SK-N-SH treated with all-trans-retinoic acid at 6 μM for 48 hours (cell line): ENCODE results near the gene ZMIZ1.

Source experiments
- ATAC-seq: fragments of 200-7000 bp; cut with Tn5 transposase; 3 replicates; pipeline ENCODE4 v1.9.1; 2020; ENCODE audit warnings: mild to moderate bottlenecking, moderate library complexity
- ARNTL ChIP-seq: fragments of 450-650 bp; formaldehyde crosslinking; IDR thresholded peaks from 2 replicates; pipeline ENCODE4 v1.5.0; 2020; ENCODE audit warnings: low read depth, mild to moderate bottlenecking, moderate library complexity, borderline replicate concordance
- BACH2 ChIP-seq: fragments of 250-450 bp; sonication (Bioruptor Pico); IDR thresholded peaks from 2 replicates; pipeline ENCODE4 v1.9.0; 2021; ENCODE audit warnings: mild to moderate bottlenecking, borderline replicate concordance
- CSDC2 ChIP-seq: fragments of 250-450 bp; sonication (Bioruptor Pico); IDR thresholded peaks from 2 replicates; pipeline ENCODE4 v1.5.0; 2020; ENCODE audit warnings: mild to moderate bottlenecking, moderate library complexity
- ESRRG ChIP-seq: fragments of 250-450 bp; sonication (Bioruptor Pico); IDR thresholded peaks from 2 replicates; pipeline ENCODE4 v1.6.1; 2021; ENCODE audit warnings: mild to moderate bottlenecking
- ISL1 ChIP-seq: fragments of 250-450 bp; sonication (Bioruptor Pico); IDR thresholded peaks from 2 replicates; pipeline ENCODE4 v2.1.2; 2022; ENCODE audit warnings: mild to moderate bottlenecking, moderate library complexity
- OSR1 ChIP-seq: fragments of 250-450 bp; sonication (Bioruptor Pico); IDR thresholded peaks from 2 replicates; pipeline ENCODE4 v1.8.0; 2022; ENCODE audit warnings: moderate library complexity, mild to moderate bottlenecking, inconsistent platforms
- PPARA ChIP-seq: fragments of 250-450 bp; sonication (Bioruptor Pico); IDR thresholded peaks from 2 replicates; pipeline ENCODE4 v1.5.0; 2020; ENCODE audit warnings: mild to moderate bottlenecking, borderline replicate concordance
- RARB ChIP-seq: fragments of 250-450 bp; sonication (Bioruptor Pico); IDR thresholded peaks from 2 replicates; pipeline ENCODE4 v1.8.0; 2021; ENCODE audit warnings: mild to moderate bottlenecking, moderate library complexity
- SNAI2 ChIP-seq: fragments of 250-450 bp; sonication (Bioruptor Pico); IDR thresholded peaks from 2 replicates; pipeline ENCODE4 v1.5.0; 2020; ENCODE audit warnings: mild to moderate bottlenecking, moderate library complexity
- TCF4 ChIP-seq: fragments of 250-450 bp; sonication (Bioruptor Pico); IDR thresholded peaks from 2 replicates; pipeline ENCODE4 v1.8.0; 2021; ENCODE audit warnings: mild to moderate bottlenecking, moderate library complexity, borderline replicate concordance
- TOX ChIP-seq: fragments of 250-450 bp; sonication (Bioruptor Pico); IDR thresholded peaks from 2 replicates; pipeline ENCODE4 v1.8.0; 2021; ENCODE audit warnings: mild to moderate bottlenecking, moderate library complexity, borderline replicate concordance
- ZC3H10 ChIP-seq: fragments of 250-450 bp; sonication (Bioruptor Pico); IDR thresholded peaks from 2 replicates; pipeline ENCODE4 v1.5.1; 2021; ENCODE audit warnings: mild to moderate bottlenecking, moderate library complexity
- ZFP30 ChIP-seq: fragments of 450-650 bp; formaldehyde crosslinking; IDR thresholded peaks from 2 replicates; pipeline ENCODE4 v1.5.0; 2022; ENCODE audit warnings: mild to moderate bottlenecking, moderate library complexity
- ZNF565 ChIP-seq: fragments of 450-650 bp; formaldehyde crosslinking; conservative IDR thresholded peaks from 2 replicates; pipeline ENCODE4 v1.5.0; 2020; ENCODE audit warnings: low read depth, mild to moderate bottlenecking, moderate library complexity
- ZNF70 ChIP-seq: fragments of 450-650 bp; formaldehyde crosslinking; IDR thresholded peaks from 2 replicates; pipeline ENCODE4 v1.5.0; 2020; ENCODE audit warnings: mild to moderate bottlenecking, moderate library complexity
- ZNF8 ChIP-seq: fragments of 450-650 bp; formaldehyde crosslinking; IDR thresholded peaks from 2 replicates; pipeline ENCODE4 v1.5.0; 2020; ENCODE audit warnings: mild to moderate bottlenecking, moderate library complexity
- TF ChIP-seq, protein P1 (sequence below): fragments of 250-450 bp; sonication (Bioruptor Pico); IDR thresholded peaks from 2 replicates; pipeline ENCODE4 v1.5.1; 2021; ENCODE audit warnings: mild to moderate bottlenecking, moderate library complexity
- TF ChIP-seq, protein P2 (sequence below): fragments of 250-450 bp; sonication (Bioruptor Pico); IDR thresholded peaks from 2 replicates; pipeline ENCODE4 v1.8.0; 2020; ENCODE audit warnings: mild to moderate bottlenecking, moderate library complexity, borderline replicate concordance
- TF ChIP-seq, protein P3 (sequence below): fragments of 250-450 bp; sonication (Bioruptor Pico); IDR thresholded peaks from 2 replicates; pipeline ENCODE4 v1.5.0; 2020; ENCODE audit warnings: mild to moderate bottlenecking, moderate library complexity
- TF ChIP-seq, protein P4 (sequence below): fragments of 250-450 bp; sonication (Bioruptor Pico); IDR thresholded peaks from 2 replicates; pipeline ENCODE4 v1.5.1; 2020; ENCODE audit warnings: low read depth, mild to moderate bottlenecking, moderate library complexity
- TF ChIP-seq, protein P5 (sequence below): fragments of 250-450 bp; sonication (Bioruptor Pico); IDR thresholded peaks from 2 replicates; pipeline ENCODE4 v1.8.0; 2021; ENCODE audit warnings: low read depth, mild to moderate bottlenecking, moderate library complexity, borderline replicate concordance

The ZMIZ1 gene

DNA sequence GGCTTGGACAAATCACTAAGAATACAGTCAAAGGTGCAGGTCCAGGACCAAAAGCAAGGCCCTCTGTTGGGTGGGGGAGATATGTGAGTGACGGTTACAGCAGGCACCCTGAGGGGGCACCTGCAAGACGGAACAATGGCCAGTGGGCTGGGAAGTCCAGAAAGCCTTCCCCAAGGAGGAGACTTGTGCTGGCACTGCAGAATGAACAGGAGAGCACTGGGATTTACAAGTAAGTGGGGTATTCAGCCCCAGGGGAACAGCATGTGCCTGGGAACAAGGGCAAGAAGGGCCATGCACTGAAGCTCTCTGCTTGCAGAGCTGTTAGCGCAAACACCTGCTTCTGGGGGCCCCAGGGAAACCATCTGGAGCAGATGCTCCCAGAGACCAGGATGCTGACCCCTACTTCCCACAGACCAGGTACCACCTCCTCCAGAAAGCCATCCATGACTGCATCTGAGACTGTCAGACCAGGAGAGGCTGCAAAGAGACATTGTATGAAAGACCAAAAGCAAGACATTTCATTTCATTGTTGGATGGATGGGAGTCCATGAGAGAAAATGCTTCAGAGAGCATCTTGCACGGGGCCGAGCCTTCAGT, 24.6 kb upstream of the ZMIZ1 start:
- ATAC-seq: no peak
- no peak for TF ChIP-seq ZNF8
- TF ChIP-seq OSR1 (CRISPR knock-in tag): no peak
- TF ChIP-seq, protein P1, sequence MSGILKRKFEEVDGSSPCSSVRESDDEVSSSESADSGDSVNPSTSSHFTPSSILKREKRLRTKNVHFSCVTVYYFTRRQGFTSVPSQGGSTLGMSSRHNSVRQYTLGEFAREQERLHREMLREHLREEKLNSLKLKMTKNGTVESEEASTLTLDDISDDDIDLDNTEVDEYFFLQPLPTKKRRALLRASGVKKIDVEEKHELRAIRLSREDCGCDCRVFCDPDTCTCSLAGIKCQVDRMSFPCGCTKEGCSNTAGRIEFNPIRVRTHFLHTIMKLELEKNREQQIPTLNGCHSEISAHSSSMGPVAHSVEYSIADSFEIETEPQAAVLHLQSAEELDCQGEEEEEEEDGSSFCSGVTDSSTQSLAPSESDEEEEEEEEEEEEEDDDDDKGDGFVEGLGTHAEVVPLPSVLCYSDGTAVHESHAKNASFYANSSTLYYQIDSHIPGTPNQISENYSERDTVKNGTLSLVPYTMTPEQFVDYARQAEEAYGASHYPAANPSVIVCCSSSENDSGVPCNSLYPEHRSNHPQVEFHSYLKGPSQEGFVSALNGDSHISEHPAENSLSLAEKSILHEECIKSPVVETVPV: no peak

DNA sequence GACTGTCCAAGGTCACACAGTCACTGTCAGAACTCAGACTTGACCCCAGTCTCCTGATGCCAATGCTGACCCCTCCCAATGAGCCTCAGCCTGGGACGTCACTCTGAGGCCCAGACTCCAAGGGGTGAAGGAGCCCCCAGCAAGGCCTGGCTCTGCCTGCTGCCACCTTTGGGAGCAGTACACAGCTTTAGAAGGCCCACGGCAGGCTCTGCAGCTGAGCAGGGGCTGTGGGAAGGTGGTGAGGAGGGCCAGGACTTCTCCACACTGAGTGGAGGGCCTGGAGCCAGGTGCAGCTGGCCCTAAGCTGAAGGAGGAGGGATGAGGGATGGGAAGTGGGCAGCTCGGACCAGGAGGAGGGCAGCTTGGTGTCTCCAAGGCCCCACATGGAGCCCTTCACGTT, 23.9 kb upstream of the ZMIZ1 start:
- ATAC-seq: no peak
- TF ChIP-seq ZFP30 (CRISPR knock-in tag) (no peak), TCF4 (CRISPR knock-in tag) (no peak), CSDC2 (CRISPR knock-in tag) (no peak), TOX (no peak), PPARA (CRISPR knock-in tag) (no peak), ISL1 (CRISPR knock-in tag) (no peak), OSR1 (CRISPR knock-in tag) (no peak), ARNTL (CRISPR knock-in tag) (no peak), ZC3H10 (CRISPR knock-in tag) (no peak), SNAI2 (CRISPR knock-in tag) (no peak), ESRRG (CRISPR knock-in tag) (no peak), BACH2 (CRISPR knock-in tag) (no peak), ZNF8 (no peak), RARB (CRISPR knock-in tag) (no peak)
- TF ChIP-seq, protein P2, sequence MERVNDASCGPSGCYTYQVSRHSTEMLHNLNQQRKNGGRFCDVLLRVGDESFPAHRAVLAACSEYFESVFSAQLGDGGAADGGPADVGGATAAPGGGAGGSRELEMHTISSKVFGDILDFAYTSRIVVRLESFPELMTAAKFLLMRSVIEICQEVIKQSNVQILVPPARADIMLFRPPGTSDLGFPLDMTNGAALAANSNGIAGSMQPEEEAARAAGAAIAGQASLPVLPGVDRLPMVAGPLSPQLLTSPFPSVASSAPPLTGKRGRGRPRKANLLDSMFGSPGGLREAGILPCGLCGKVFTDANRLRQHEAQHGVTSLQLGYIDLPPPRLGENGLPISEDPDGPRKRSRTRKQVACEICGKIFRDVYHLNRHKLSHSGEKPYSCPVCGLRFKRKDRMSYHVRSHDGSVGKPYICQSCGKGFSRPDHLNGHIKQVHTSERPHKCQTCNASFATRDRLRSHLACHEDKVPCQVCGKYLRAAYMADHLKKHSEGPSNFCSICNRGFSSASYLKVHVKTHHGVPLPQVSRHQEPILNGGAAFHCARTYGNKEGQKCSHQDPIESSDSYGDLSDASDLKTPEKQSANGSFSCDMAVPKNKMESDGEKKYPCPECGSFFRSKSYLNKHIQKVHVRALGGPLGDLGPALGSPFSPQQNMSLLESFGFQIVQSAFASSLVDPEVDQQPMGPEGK (CRISPR knock-in tag): no peak
- TF ChIP-seq, protein P3, sequence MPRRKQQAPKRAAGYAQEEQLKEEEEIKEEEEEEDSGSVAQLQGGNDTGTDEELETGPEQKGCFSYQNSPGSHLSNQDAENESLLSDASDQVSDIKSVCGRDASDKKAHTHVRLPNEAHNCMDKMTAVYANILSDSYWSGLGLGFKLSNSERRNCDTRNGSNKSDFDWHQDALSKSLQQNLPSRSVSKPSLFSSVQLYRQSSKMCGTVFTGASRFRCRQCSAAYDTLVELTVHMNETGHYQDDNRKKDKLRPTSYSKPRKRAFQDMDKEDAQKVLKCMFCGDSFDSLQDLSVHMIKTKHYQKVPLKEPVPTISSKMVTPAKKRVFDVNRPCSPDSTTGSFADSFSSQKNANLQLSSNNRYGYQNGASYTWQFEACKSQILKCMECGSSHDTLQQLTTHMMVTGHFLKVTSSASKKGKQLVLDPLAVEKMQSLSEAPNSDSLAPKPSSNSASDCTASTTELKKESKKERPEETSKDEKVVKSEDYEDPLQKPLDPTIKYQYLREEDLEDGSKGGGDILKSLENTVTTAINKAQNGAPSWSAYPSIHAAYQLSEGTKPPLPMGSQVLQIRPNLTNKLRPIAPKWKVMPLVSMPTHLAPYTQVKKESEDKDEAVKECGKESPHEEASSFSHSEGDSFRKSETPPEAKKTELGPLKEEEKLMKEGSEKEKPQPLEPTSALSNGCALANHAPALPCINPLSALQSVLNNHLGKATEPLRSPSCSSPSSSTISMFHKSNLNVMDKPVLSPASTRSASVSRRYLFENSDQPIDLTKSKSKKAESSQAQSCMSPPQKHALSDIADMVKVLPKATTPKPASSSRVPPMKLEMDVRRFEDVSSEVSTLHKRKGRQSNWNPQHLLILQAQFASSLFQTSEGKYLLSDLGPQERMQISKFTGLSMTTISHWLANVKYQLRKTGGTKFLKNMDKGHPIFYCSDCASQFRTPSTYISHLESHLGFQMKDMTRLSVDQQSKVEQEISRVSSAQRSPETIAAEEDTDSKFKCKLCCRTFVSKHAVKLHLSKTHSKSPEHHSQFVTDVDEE (CRISPR knock-in tag): no peak
- TF ChIP-seq, protein P4, sequence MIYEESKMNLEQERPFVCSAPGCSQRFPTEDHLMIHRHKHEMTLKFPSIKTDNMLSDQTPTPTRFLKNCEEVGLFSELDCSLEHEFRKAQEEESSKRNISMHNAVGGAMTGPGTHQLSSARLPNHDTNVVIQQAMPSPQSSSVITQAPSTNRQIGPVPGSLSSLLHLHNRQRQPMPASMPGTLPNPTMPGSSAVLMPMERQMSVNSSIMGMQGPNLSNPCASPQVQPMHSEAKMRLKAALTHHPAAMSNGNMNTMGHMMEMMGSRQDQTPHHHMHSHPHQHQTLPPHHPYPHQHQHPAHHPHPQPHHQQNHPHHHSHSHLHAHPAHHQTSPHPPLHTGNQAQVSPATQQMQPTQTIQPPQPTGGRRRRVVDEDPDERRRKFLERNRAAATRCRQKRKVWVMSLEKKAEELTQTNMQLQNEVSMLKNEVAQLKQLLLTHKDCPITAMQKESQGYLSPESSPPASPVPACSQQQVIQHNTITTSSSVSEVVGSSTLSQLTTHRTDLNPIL: no peak

DNA sequence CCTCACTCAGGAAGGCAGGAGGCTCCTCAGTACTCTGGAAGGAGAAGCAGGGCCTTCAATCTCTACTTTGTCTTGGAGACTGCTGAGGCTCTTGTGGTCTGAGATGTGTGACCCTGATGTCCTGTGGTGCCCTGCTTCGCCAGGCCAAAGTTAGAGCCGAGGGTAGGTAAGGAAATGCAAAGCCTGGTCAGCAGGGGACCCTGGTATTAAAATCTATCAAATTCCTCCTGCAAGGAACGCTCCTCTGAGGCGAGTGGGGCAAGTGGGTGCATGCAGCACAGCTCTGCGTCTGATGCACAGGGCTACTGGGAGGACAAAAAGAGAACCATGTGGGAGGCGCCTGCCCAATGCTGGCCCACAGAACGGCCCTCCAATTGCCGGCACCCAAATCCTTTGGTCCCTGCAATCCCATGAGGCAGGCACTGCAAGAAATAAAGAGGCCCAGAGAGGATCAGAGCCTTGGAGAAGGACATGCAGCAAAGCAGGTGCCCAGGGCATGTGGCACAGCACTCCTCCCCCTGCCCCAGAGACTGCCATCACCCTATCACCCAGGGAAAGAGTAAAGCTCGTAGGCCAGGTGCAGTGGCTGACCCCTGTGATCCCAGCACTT, 23.1 kb upstream of the ZMIZ1 start:
- TF ChIP-seq PPARA (CRISPR knock-in tag) (no peak), ZC3H10 (CRISPR knock-in tag) (no peak), RARB (CRISPR knock-in tag) (no peak), ZNF565 (CRISPR knock-in tag) (no peak), ESRRG (CRISPR knock-in tag) (no peak), ZNF70 (CRISPR knock-in tag) (no peak), ZNF8 (no peak), ZFP30 (CRISPR knock-in tag) (no peak), ARNTL (CRISPR knock-in tag) (no peak)
- TF ChIP-seq, protein P2 (CRISPR knock-in tag): no peak
- TF ChIP-seq, protein P5, sequence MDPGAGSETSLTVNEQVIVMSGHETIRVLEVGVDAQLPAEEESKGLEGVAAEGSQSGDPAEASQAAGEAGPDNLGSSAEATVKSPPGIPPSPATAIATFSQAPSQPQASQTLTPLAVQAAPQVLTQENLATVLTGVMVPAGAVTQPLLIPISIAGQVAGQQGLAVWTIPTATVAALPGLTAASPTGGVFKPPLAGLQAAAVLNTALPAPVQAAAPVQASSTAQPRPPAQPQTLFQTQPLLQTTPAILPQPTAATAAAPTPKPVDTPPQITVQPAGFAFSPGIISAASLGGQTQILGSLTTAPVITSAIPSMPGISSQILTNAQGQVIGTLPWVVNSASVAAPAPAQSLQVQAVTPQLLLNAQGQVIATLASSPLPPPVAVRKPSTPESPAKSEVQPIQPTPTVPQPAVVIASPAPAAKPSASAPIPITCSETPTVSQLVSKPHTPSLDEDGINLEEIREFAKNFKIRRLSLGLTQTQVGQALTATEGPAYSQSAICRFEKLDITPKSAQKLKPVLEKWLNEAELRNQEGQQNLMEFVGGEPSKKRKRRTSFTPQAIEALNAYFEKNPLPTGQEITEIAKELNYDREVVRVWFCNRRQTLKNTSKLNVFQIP (CRISPR knock-in tag): no peak
- no peak for ATAC-seq
